Activated naive CD8-positive, alpha-beta T cell treated with anti-CD3 and anti-CD28 coated beads, Interleukin-2, amount 50 U/mL, for 16 hours (primary cell): ENCODE measurements around the gene HYOU1.
"Not testable (repeated sequence)": the region's sequence is repeated elsewhere in the genome, so short reads cannot be mapped to it uniquely, and the experiment has no call there.

Experiments used
- DNase-seq: peaks from one replicate; pipeline ENCODE4 v3.0.0-alpha.2; 2020; ENCODE audit warnings: low read depth, low spot score

The HYOU1 gene

GRCh38 chr11:119021631-119022030 is 35.4 kb downstream of the HYOU1 start:
- no peak for DNase-seq

GRCh38 chr11:119019996-119020395 is 37.0 kb downstream of the HYOU1 start:
- DNase-seq: no peak

GRCh38 chr11:119018074-119018938 is 38.7 kb downstream of the HYOU1 start, which contains the start of the genes RPS25 and TRAPPC4:
Gene RPS25 (minus strand): TSS chr11:119018343. CDS start chr11:119018284, 59 bp downstream.
Gene TRAPPC4 (plus strand): TSS chr11:119018766. CDS start chr11:119018796, 30 bp downstream.
- peak; percentile 92 for DNase-seq

GRCh38 chr11:119017377-119017776 is 39.6 kb downstream of the HYOU1 start:
- not testable (repeated sequence) for DNase-seq

- no peak for DNase-seq
Measured at GRCh38 chr11:119016216-119017009, 40.6 kb downstream of the HYOU1 start.

GRCh38 chr11:119015054-119015611 is 41.9 kb downstream of the HYOU1 start:
- no peak for DNase-seq

- DNase-seq: no peak
Measured at GRCh38 chr11:119014209-119014924, 42.6 kb downstream of the HYOU1 start.

GRCh38 chr11:119012629-119013170 is 44.3 kb downstream of the HYOU1 start:
- no peak for DNase-seq

GRCh38 chr11:119011476-119012053 is 45.4 kb downstream of the HYOU1 start:
- no peak for DNase-seq

- DNase-seq: no peak
Measured at GRCh38 chr11:119006656-119007055, 50.3 kb downstream of the HYOU1 start.

- DNase-seq: no peak
Measured at GRCh38 chr11:119000906-119001305, 56.1 kb downstream of the HYOU1 start.

GRCh38 chr11:118998822-118999221 is 58.2 kb downstream of the HYOU1 start:
- DNase-seq: no peak

GRCh38 chr11:118998388-118998717 is 58.7 kb downstream of the HYOU1 start:
- no peak for DNase-seq

GRCh38 chr11:118997627-118998387 is 59.2 kb downstream of the HYOU1 start, which contains the start of gene CENATAC:
Gene CENATAC (plus strand): TSS chr11:118998138. CDS start chr11:118998198, 60 bp downstream.
- DNase-seq: peak; percentile 90

GRCh38 chr11:118996926-118997626 is 59.9 kb downstream of the HYOU1 start:
- no peak for DNase-seq
